ENCODE data around the gene PWWP2A. TPM values are rescaled to one million over a fixed set of nuclear protein-coding genes. Genes with fewer than 3 reads are reported as not detected.
A peak's percentile ranks its signal among the peaks of the same experiment; 100 is the strongest.

The PWWP2A gene
- total and polyA plus RNA-seq, 2 donors (not counting 1 experiment from before 2014, with no cell fraction given): 10.4 to 17.0 TPM

DNA sequence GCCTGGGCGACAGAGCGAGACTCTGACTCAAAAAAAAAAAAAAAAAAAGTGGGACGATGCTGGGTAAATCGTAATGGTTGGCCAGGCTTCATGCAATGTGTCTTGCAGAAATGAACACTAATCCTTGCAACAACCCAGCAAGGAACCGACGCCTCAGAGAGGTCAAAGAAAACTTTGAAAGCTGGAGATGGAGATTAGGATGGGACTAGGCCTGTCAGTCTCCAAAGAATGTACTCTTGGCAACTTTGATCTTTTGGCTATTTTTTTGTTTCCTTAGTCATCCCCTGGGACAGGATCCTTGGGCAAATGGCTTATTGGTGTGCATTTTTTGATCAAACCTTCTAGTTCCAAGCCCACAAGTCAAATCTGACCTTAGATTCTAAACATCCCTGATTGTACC is 10.6 kb upstream of the PWWP2A start:
- no peak for TF ChIP-seq EZH2 (IDR thresholded peaks at IDR 0.05; ENCODE audit: low read length, missing control alignments)
- no peak for TF ChIP-seq CTCF (conservative IDR thresholded peaks at IDR 0.05 in 1 of 2, IDR thresholded peaks at IDR 0.05 in 1 of 2; ENCODE audit: low read depth in 1 of 2, low read length in 2 of 2)
- H3K4me2 ChIP-seq (ENCODE audit: extremely low read depth, insufficient read depth, low read length): no peak overlapping the region
- H3K36me3 ChIP-seq (ENCODE audit: control insufficient read depth, insufficient read depth, low read length): no peaks in the 10 kb centered on the region
- no peaks in the 10 kb centered on the region for H3K79me2 ChIP-seq (ENCODE audit: control insufficient read depth, insufficient read depth, low read length)
- no peak overlapping the region for H3K27ac ChIP-seq (ENCODE audit: insufficient read depth, low read length)
- H3K4me1 ChIP-seq (ENCODE audit: control insufficient read depth, extremely low read depth, insufficient read depth, low read length): peaks cover 4% of the 10 kb centered on the region
- no peak overlapping the region for H2AFZ ChIP-seq (ENCODE audit: low read length)
- no peaks in the 10 kb centered on the region for H3K9me3 ChIP-seq (ENCODE audit: control insufficient read depth, insufficient read depth, low read depth, low read length)
- DNase-seq (ENCODE audit: low read depth in 2 of 2): peak in 1 of 2 donors; percentile 10
- H3K4me3 ChIP-seq (replicated peaks in 1 of 4; ENCODE audit: control extremely low read depth in 1 of 4, insufficient read depth in 1 of 4, low read depth in 3 of 4, low read length in 4 of 4): no peak overlapping the region
- H3K9ac ChIP-seq (ENCODE audit: insufficient read depth, low read length): no peak overlapping the region
- no peaks in the 10 kb centered on the region for H4K20me1 ChIP-seq (ENCODE audit: control insufficient read depth, extremely low read depth, insufficient read depth, low read length)
- H3K27me3 ChIP-seq (ENCODE audit: control insufficient read depth, insufficient read depth, low read length): no peaks in the 10 kb centered on the region

DNA sequence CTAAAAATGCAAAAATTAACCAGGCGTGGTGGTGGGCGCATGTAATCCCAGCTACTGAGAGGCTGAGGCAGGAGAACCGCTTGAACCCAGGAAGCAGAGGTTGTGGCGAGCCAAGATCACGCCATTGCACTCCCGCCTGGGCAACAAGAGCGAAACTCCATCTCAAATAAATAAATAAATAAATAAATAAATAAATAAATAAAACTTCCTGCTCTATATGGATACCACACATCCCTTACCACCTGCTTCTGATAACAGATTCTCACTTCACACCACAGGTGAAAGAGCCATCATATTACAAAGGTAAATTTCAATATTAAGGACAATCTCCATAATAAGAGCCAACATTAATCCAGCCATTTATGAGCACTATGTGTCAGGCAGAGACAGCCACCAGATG is 9.4 kb upstream of the PWWP2A start:
- no peak for DNase-seq (ENCODE audit: low read depth in 2 of 2)

DNA sequence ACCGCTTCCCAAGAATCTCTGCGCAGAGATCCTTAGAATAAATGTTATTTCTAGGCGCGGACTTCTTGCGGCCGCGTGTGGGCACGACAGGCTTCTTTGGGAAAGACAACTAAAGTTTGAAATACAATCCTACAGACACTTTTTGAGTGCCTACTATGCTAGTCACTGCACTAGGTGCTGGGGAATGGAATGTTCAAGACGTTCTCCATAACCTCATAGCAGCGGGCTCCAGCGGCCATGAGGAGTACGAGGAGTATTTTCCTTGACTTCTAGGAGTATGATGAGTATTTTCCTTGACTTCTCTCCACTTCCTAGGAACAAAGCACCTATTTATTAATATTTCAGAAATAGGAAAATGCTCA is 636 bp upstream of the PWWP2A start:
- Histone ChIP-seq H3K27me3 (ENCODE audit: control insufficient read depth, insufficient read depth, low read length) (no peaks in the 10 kb centered on the region), H4K20me1 (ENCODE audit: control insufficient read depth, extremely low read depth, insufficient read depth, low read length) (no peaks in the 10 kb centered on the region), H3K9me3 (ENCODE audit: control insufficient read depth, insufficient read depth, low read depth, low read length) (no peaks in the 10 kb centered on the region), H3K9ac (ENCODE audit: insufficient read depth, low read length) (no peak overlapping the region), H3K79me2 (ENCODE audit: control insufficient read depth, insufficient read depth, low read length) (peaks cover 17% of the 10 kb centered on the region), H3K27ac (ENCODE audit: insufficient read depth, low read length) (no peak overlapping the region), H3K4me2 (ENCODE audit: extremely low read depth, insufficient read depth, low read length) (no peak overlapping the region), H3K4me3 (replicated peaks in 1 of 4; ENCODE audit: control extremely low read depth in 1 of 4, insufficient read depth in 1 of 4, low read depth in 3 of 4, low read length in 4 of 4) (no peak overlapping the region), H3K36me3 (ENCODE audit: control insufficient read depth, insufficient read depth, low read length) (no peaks in the 10 kb centered on the region), H2AFZ (ENCODE audit: low read length) (no peak overlapping the region), H3K4me1 (ENCODE audit: control insufficient read depth, extremely low read depth, insufficient read depth, low read length) (peaks cover 2% of the 10 kb centered on the region)
- TF ChIP-seq CTCF (conservative IDR thresholded peaks at IDR 0.05 in 1 of 2, IDR thresholded peaks at IDR 0.05 in 1 of 2; ENCODE audit: low read depth in 1 of 2, low read length in 2 of 2) (peak; percentile 16 to 27), EZH2 (IDR thresholded peaks at IDR 0.05; ENCODE audit: low read length, missing control alignments) (no peak)
- DNase-seq (ENCODE audit: low read depth in 2 of 2): no peak

More for the DNA sequence above, 9.4 kb upstream of the PWWP2A start:
- Histone ChIP-seq H3K79me2 (ENCODE audit: control insufficient read depth, insufficient read depth, low read length) (no peaks in the 10 kb centered on the region), H3K9ac (ENCODE audit: insufficient read depth, low read length) (no peak overlapping the region), H3K27ac (ENCODE audit: insufficient read depth, low read length) (no peak overlapping the region), H4K20me1 (ENCODE audit: control insufficient read depth, extremely low read depth, insufficient read depth, low read length) (no peaks in the 10 kb centered on the region), H3K36me3 (ENCODE audit: control insufficient read depth, insufficient read depth, low read length) (no peaks in the 10 kb centered on the region), H3K27me3 (ENCODE audit: control insufficient read depth, insufficient read depth, low read length) (no peaks in the 10 kb centered on the region), H3K4me3 (replicated peaks in 1 of 4; ENCODE audit: control extremely low read depth in 1 of 4, insufficient read depth in 1 of 4, low read depth in 3 of 4, low read length in 4 of 4) (no peak overlapping the region), H3K4me2 (ENCODE audit: extremely low read depth, insufficient read depth, low read length) (no peak overlapping the region), H2AFZ (ENCODE audit: low read length) (no peak overlapping the region), H3K4me1 (ENCODE audit: control insufficient read depth, extremely low read depth, insufficient read depth, low read length) (peaks cover 4% of the 10 kb centered on the region), H3K9me3 (ENCODE audit: control insufficient read depth, insufficient read depth, low read depth, low read length) (no peaks in the 10 kb centered on the region)
- no peak for TF ChIP-seq CTCF (conservative IDR thresholded peaks at IDR 0.05 in 1 of 2, IDR thresholded peaks at IDR 0.05 in 1 of 2; ENCODE audit: low read depth in 1 of 2, low read length in 2 of 2)
- no peak for TF ChIP-seq EZH2 (IDR thresholded peaks at IDR 0.05; ENCODE audit: low read length, missing control alignments)

All from fibroblast of lung (primary cell).